Right lobe of liver (tissue), 4 donors: ENCODE data around the gene LAMTOR2.

Experiments
- CTCF ChIP-seq, 4 donors: fragments of 200-600 bp in 3 of 4; fragments of 450-650 bp in 1 of 4; IDR thresholded peaks; one replicate each; pipeline versions ENCODE4 v1.5.1 to v1.8.0; 2016 to 2022; ENCODE audit warnings: antibody characterized with exemption in 4 of 4, mild to moderate bottlenecking in 2 of 4
- POLR2A ChIP-seq: fragments of 450-650 bp; IDR thresholded peaks from one replicate; pipeline ENCODE4 v1.6.1; 2017; ENCODE audit warnings: antibody characterized with exemption, mild to moderate bottlenecking
- donor health status: DM: no; HTN: no; CAD: no.
- donor health status: DM: no; HTN: no; CAD: no.
- donor health status: DM: no; HTN: yes; CAD: no.

- TF ChIP-seq CTCF (IDR thresholded peaks at IDR 0.05) (no peak), POLR2A (no peak)
These were observed 26.2 kb downstream of the LAMTOR2 start for GRCh38 chr1:156080863-156081179.
